H1 (cell line): ENCODE data around the gene PCID2.

Source experiments
- CBX5 ChIP-seq: fragments of 300-800, 300-1000 bp; sonication (generic); IDR thresholded peaks from 2 replicates; pipeline ENCODE4 v1.7.1; 2016; ENCODE audit warnings: antibody characterized with exemption, low read length, low read depth
- SIN3A ChIP-seq, 2 experiments: IDR thresholded peaks in 1 of 2; conservative IDR thresholded peaks in 1 of 2; 2 replicates each; pipeline ENCODE4 v1.6.1; 2011 to 2012; ENCODE audit warnings: low read length in 2 of 2, improper control_type of control experiment in 1 of 2, low read depth in 1 of 2, mild to moderate bottlenecking in 1 of 2
- TAF1 ChIP-seq: IDR thresholded peaks from 2 replicates; pipeline ENCODE4 v1.6.1; 2011; ENCODE audit warnings: mild to moderate bottlenecking, low read depth, low read length
- TF ChIP-seq, protein P1 (sequence below), 3 experiments: IDR thresholded peaks; 1 replicate in 2 of 3; 2 replicates in 1 of 3; pipeline versions ENCODE4 v1.5.1 to v1.6.1; 2011; ENCODE audit warnings: low read length in 3 of 3, mild to moderate bottlenecking in 3 of 3, inconsistent platforms in 2 of 3, low read depth in 1 of 3, moderate library complexity in 1 of 3; ENCODE audit not compliant: insufficient read depth in 1 of 3; ENCODE audit errors: control extremely low read depth in 1 of 3

- TF ChIP-seq SIN3A (conservative IDR thresholded peaks at IDR 0.05 in 1 of 2, IDR thresholded peaks at IDR 0.05 in 1 of 2; ENCODE audit: low read depth in 1 of 2, low read length in 2 of 2): no peak
- TF ChIP-seq, protein P1, sequence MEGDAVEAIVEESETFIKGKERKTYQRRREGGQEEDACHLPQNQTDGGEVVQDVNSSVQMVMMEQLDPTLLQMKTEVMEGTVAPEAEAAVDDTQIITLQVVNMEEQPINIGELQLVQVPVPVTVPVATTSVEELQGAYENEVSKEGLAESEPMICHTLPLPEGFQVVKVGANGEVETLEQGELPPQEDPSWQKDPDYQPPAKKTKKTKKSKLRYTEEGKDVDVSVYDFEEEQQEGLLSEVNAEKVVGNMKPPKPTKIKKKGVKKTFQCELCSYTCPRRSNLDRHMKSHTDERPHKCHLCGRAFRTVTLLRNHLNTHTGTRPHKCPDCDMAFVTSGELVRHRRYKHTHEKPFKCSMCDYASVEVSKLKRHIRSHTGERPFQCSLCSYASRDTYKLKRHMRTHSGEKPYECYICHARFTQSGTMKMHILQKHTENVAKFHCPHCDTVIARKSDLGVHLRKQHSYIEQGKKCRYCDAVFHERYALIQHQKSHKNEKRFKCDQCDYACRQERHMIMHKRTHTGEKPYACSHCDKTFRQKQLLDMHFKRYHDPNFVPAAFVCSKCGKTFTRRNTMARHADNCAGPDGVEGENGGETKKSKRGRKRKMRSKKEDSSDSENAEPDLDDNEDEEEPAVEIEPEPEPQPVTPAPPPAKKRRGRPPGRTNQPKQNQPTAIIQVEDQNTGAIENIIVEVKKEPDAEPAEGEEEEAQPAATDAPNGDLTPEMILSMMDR (IDR thresholded peaks at IDR 0.05; ENCODE audit: control extremely low read depth in 1 of 3, insufficient read depth in 1 of 3, low read depth in 1 of 3, low read length in 3 of 3): no peak
- no peak for TF ChIP-seq TAF1
- TF ChIP-seq CBX5: no peak
These were observed 30.1 kb upstream of the PCID2 start for GRCh38 chr13:113238536-113238935.
